HG02938 (cell line): Measurements from ENCODE around the gene CTAGE4.
"Not testable (repeated sequence)": the region's sequence is repeated elsewhere in the genome, so short reads cannot be mapped to it uniquely, and the experiment has no call there.

Experiments used
- ATAC-seq: cut with Tn5 transposase; IDR thresholded peaks from one replicate; pipeline ENCODE4 v1.9.1; 2021; ENCODE audit warnings: mild to moderate bottlenecking, moderate library complexity; ENCODE audit not compliant: unreplicated experiment

Gene CTAGE4

GRCh38 chr7:144217200-144217599 lies 33.9 kb downstream of the CTAGE4 start:
- not testable (repeated sequence) for ATAC-seq

GRCh38 chr7:144218581-144218980 lies 35.3 kb downstream of the CTAGE4 start:
- ATAC-seq: not testable (repeated sequence)

- peak; percentile 51 for ATAC-seq
Observed at GRCh38 chr7:144219149-144219548, 35.9 kb downstream of the CTAGE4 start.

- ATAC-seq: not testable (repeated sequence)
Observed at GRCh38 chr7:144220531-144220930, 37.3 kb downstream of the CTAGE4 start.

DNA sequence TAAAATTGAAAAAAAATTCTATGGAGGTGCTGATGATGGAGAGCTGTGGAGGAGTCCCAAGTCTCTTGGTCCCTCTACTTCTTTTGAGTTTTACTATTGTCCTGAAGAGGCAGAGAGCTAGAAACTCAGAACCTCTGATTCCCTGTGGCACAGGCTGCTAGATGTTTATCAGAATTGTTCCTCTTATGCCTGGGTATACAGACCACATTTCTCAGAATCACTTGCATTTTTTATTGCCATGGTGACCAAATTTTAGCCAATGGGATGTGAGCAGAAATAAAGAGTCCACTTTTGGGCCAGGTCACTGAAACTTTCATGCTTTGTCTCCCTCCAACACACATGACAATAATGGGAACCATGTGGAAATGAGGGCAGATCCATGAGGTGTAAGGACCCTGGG lies 40.4 kb downstream of the CTAGE4 start:
- ATAC-seq: not testable (repeated sequence)

DNA sequence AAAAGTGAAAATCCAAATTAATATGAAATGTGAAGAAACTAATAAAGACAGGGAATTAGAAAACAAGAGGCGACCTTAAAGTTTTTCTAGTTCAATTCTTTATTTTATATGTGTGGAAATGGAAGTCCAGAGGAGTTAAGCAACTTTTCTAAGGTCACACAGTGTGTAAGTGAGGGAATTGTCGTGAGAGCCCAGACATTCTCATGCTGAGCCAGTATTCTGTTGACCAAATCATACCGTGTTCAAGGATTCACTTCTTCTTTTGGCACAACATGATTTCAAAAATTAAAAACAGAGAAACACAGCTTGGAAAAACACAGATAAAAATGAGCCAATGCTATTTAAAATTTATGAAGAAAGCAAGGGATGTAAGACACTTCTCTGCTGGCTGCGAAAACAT lies 43.6 kb downstream of the CTAGE4 start:
- ATAC-seq: not testable (repeated sequence)

DNA sequence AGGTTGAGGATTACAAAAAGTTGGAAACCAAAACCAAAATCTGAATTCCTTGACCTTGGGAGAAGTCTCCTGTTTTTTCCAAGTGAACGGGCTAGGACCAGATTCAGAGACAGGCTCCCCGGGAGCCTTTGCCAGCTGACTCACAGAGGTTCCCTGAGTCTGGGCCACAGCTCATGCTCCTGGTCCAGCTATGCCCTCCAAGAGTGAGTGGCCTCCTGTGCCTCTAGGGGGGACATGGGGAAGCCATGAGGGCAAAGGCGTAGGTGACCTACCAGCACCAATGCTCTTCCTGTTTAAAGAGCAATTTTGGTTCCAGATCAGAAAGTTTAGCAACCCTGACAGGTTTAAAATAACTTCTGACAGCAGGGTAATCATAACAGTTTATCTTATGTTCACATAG lies 45.5 kb downstream of the CTAGE4 start:
- ATAC-seq: not testable (repeated sequence)

- not testable (repeated sequence) for ATAC-seq
Observed at GRCh38 chr7:144231027-144231426, 47.8 kb downstream of the CTAGE4 start.

DNA sequence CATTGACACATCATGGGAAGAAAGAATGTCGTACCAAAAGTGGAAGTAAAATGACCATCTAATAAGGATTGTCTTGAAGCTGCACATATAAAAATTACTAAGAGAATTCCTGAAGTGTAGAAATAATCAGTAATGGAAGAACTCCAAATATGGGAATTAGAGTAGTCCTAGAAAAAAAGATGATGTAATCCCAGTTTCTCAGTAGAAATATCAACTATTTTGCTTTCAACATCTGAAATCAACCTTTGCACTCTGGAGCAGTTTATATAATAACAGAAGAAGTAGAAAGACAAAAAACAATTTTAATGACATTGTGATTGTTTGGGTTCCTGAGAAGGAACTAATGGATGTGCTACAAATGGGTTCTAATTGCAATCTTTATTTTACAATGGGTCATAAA lies 49.8 kb downstream of the CTAGE4 start:
- not testable (repeated sequence) for ATAC-seq
